Activated naive CD4-positive, alpha-beta T cell treated with anti-CD3 and anti-CD28 coated beads, Interleukin-2, amount 10 ng/mL, durations not matched to agents 7 days and 5 days (primary cell): ENCODE measurements around the gene TRMT1.
A peak's percentile ranks its signal among the peaks of the same experiment; 100 is the strongest.
"Not testable (repeated sequence)": the region's sequence is repeated elsewhere in the genome, so short reads cannot be mapped to it uniquely, and the experiment has no call there.

Experiments used
- CTCF ChIA-PET: fragments of 350-600 bp; sonication (Branson Sonifier 250); formaldehyde crosslinking; loops from one replicate; lab custom pipeline; 2021; ENCODE audit warnings: antibody characterized with exemption; lab: Charles Lee
- DNase-seq: peaks from one replicate; pipeline ENCODE4 v3.0.0-alpha.2; 2020
- H3K27ac Mint-ChIP-seq: one replicate; pipeline ENCODE4 v1.8.0; 2021; ENCODE audit warnings: mild to moderate bottlenecking, moderate library complexity, mixed read lengths
- H3K27me3 Mint-ChIP-seq: one replicate; pipeline ENCODE4 v1.8.0; 2021; ENCODE audit warnings: mild to moderate bottlenecking, mixed read lengths
- H3K36me3 Mint-ChIP-seq: one replicate; pipeline ENCODE4 v1.8.0; 2021; ENCODE audit warnings: mixed read lengths
- H3K4me1 Mint-ChIP-seq: one replicate; pipeline ENCODE4 v1.8.0; 2021; ENCODE audit warnings: mixed read lengths
- H3K4me3 Mint-ChIP-seq: one replicate; pipeline ENCODE4 v1.8.0; 2021; ENCODE audit warnings: mild to moderate bottlenecking, moderate library complexity, mixed read lengths
- H3K9me3 Mint-ChIP-seq: one replicate; pipeline ENCODE4 v1.8.0; 2021; ENCODE audit warnings: mixed read lengths

TRMT1 gene

DNA sequence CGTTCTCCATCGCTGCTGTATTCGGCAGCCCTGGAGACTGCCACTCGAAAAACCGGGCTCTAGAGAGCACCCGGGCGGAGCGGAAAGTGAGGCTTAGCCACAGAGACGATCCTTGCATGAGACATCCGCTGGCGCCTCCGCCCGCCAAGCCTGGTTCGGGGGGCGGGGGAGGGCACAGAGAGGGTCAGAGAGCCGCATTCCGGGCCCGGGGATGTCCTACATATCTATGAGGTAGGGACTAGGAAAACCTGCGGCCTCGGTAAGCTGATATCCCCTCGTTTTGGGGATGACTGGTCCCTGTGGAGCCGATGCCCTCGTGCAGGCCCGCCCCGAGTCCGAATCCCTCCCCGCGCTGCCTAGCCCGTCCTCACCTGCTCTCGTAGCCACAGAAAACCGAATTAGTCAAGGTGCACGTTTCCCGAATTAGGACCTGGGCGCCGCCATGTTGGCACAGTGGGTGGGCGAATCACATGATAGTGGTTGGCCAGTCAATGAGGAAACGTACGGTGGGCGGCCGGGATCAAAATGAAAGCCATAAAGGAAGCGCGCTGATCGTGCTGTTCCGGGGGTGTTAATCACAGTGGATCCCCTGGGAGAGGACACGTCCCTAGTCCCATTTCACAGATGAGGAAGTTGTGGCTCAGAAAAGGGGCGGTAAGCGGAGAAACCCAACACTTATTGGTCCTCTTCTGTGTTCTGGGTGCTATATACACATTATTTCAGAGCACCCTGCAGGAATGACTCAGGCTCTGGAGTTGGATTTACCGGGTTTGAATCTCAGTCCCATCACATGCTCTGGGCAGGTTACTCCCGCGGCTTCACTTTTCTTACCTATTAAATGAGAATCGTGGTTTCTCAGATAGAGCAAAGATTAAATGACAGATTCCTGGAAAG is at the start of gene TRMT1:
Gene TRMT1 (minus strand): TSS at position 459 of the 894 bp plus-strand sequence. CDS start 341 bp downstream, at position 118.
- Mint-ChIP-seq H3K27me3 (no peaks in the 10 kb centered on the region), H3K4me3 (peak within 1 kb of the TSS; percentile 90), H3K9me3 (no peaks in the 10 kb centered on the region), H3K4me1 (peaks cover 46% of the 10 kb centered on the region), H3K36me3 (peaks cover 10% of the 10 kb centered on the region), H3K27ac (peak within 1 kb of the TSS; percentile 92)
- CTCF ChIA-PET, result interaction anchor here (1.9 kb wide), 1 partner anchor 12 kb away, joined by 7 read pairs; no protein-coding TSS in a partner anchor
- DNase-seq, result peak; percentile 95

DNA sequence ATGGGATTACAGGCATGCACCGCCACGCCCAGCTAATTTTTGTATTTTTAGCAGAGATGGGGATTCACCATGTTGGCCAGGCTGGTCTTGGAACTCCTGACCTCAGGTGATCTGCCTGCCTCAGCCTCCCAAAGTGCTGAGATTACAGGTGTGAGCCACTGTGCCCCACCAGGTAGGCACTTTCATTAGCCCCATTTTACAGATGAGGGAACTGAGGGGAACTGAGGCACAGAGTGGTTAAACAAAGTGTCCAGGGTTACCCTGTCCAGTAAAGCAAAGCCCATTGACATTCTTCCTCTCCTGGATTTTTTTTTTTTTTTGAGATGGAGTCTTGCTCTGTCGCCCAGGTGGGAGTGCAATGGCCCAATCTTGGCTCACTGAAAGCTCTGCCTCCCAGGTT is 49.6 kb upstream of the TRMT1 start:
- H3K4me3 Mint-ChIP-seq, H3K27me3 Mint-ChIP-seq, H3K9me3 Mint-ChIP-seq, DNase-seq, CTCF ChIA-PET: not testable (repeated sequence)
- Mint-ChIP-seq H3K4me1 (peaks cover 89% of the 10 kb centered on the region), H3K27ac (peak overlapping the region; percentile 100), H3K36me3 (peaks cover 11% of the 10 kb centered on the region)

DNA sequence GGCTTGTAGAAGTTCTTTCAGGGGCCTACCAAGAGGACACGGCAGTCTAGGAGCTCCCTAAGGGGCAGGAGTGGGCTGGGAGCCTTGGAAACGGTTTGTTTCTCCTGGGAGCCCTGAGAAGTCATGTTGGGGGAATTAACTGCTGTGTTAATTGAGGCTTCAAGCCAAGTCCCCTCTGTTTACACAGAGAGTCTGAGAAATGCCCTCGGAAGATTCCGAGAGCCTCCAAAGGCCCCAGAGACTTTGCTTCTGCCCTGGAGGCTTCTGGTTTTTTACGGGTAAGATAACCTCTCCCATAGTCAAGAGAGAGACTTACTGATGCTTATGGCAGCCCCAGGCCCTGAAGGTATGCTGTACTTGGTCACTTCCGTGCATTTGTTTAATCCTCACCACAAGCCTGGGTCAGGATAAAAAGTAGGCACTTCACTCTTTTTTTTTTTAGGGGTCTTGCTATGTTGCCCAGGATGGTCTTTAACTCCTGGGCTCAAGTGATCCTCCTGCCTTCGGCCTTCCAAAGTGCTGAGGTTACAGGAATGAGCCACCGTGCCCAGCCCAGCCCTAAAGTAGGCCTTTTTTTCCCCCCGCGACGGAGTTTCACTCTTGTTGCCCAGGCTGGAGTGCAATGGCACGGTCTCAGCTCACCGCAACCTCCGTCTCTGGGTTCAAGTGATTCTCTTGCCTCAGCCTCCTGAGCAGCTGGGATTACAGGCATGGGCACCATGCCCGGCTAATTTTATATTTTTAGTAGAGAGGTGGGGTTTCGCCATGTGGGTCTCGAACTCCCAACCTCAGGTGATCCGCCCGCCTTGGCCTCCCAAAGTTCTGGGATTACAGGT is 48.8 kb upstream of the TRMT1 start:
- DNase-seq, result no peak
- H3K36me3 Mint-ChIP-seq, result peaks cover 10% of the 10 kb centered on the region
- CTCF ChIA-PET, result interaction anchor here (1.0 to 1.6 kb wide), 4 partner anchors 10 to 48 kb away, joined by 3 to 4 read pairs (median 4); partner anchors contain the start of gene NACC1
- peak overlapping the region; percentile 91 for H3K4me3 Mint-ChIP-seq
- peak overlapping the region; percentile 100 for H3K27ac Mint-ChIP-seq
- no peaks in the 10 kb centered on the region for H3K27me3 Mint-ChIP-seq
- peaks cover 2% of the 10 kb centered on the region for H3K9me3 Mint-ChIP-seq
- H3K4me1 Mint-ChIP-seq, result peaks cover 87% of the 10 kb centered on the region

DNA sequence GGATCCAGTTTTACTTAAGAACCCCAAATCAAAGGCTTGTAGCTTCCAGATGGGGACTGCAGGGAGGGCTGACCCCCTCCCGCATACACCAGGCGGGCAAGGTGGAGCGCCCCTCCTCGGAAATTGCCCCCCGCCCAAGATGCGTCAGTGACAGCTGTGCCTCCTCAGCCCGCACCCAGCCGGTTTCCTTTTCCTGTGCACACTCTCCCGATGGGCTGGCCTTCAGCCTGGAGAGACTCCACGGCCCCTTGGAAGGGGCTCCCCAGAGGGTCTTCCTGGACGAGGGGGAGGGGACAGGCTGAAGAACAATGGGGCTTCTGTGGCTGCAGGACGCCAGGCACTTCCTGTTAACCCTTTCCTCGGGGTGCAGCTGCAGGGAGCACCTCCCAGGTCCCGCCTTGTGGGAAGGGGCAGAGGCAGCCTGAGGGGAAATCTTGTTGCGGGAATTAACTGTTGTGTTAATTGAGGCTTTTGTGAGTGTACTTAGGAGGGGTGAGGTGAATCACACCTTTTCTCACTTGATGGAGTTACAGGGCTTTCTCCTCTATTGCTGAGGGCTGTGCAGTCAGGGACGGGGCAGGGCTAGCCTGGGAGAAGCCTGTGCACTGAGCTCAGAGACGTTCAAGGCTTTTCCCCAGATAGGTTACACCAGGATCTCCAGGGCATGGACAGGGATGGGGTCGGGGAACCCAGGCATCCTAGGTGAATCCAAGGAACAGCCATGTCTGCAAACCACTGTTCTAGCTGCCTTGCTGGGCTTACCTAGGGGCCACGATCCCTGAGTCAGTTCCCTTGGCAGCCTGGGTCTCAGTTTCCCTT is 48.0 kb upstream of the TRMT1 start:
- H3K4me3 Mint-ChIP-seq, result peak overlapping the region; percentile 91
- no peaks in the 10 kb centered on the region for H3K27me3 Mint-ChIP-seq
- peaks cover 85% of the 10 kb centered on the region for H3K4me1 Mint-ChIP-seq
- peaks cover 2% of the 10 kb centered on the region for H3K9me3 Mint-ChIP-seq
- peak; percentile 75 for DNase-seq
- CTCF ChIA-PET, result interaction anchor here (1.0 to 1.7 kb wide), 8 partner anchors 9 to 48 kb away, joined by 3 to 6 read pairs (median 4); partner anchors contain the start of gene NACC1
- H3K36me3 Mint-ChIP-seq, result peaks cover 13% of the 10 kb centered on the region
- peak overlapping the region; percentile 100 for H3K27ac Mint-ChIP-seq

DNA sequence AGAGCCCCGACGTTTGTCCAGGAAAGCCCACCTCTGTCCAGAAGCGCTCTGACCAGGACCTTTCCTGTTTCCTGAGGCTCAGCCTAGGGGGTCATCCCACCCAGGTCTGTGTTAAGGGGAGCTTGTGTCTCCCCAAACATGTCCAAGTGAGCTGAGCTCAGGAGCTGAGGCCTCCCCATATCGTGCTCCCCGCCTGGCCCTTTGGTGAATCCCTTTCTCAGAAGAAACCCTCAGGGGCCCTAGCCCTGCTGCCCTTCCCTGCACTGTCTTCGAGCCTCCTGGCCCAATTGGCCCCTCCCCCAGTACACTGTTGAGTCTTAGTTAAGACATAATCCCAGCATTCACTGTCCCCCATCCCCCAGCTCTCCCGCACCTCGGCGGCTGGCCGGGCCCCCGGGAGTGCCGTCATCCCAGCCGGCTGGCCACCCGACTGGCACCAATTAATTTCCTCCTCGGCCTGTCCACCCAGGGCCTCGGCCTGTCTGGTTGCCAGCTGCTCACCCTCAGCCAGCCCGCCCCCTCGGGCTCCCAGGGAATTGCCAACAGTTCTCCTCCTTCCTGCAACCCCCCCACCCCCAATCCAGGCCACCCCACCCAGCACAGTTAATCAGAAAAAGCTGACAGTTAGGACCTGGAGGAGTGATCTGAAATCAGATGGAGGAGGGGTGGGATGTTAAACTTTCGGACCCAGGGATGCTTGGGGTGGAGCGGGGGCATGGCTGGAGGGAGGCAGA is 47.2 kb upstream of the TRMT1 start:
- Mint-ChIP-seq H3K4me1 (peaks cover 83% of the 10 kb centered on the region), H3K4me3 (peak overlapping the region; percentile 91)

DNA sequence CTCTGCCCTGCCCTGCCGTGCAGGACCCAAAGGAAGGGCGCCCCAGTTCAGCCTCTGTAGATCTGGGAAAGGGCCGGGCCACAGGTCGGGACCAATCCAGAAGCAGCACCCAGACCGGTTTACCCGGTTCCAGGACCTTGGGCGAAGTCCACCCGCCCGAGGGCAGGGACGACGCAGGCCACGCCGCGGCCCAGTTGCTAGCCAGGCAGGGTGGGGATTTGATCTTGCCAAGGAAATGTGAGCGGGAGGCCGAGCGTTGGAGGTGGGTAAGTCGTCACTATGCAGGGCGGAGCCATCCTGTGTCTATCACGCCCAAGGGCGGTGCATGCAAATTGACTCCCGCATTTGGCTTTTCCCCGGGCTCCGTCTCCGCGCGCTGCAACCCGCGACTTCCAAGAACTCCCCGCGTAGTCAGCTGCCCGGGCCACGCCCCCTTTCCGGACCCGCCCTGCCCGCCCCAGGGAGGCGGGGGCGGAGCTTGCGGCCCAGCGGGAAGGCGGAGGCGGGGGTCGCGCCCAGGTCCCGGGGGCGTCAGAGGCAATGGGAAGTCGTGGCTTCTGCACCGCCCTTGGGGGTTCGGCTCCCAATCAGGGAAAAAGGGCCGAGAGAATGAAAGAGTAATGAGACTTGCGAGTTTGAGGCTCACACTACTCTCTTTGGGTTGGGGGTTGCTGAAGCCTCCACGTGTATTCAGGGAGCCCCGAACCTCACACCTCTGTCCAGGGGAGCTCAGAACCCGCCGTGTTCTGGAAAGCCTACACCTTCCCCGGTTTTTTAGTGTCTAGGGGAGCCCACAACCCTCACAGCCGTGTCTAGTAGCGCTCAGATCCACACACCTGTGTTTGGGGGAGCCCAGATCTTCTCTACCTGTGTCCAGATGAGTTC is 46.4 kb upstream of the TRMT1 start:
- CTCF ChIA-PET, result interaction anchor here (0.9 to 1.7 kb wide), 6 partner anchors 8 to 59 kb away, joined by 3 to 6 read pairs (median 6); partner anchors contain the start of genes IER2 and STX10
- DNase-seq, result peak; percentile 96
- Mint-ChIP-seq H3K4me3 (peak overlapping the region; percentile 91), H3K36me3 (peaks cover 15% of the 10 kb centered on the region), H3K27me3 (no peaks in the 10 kb centered on the region), H3K27ac (peak overlapping the region; percentile 100), H3K9me3 (peaks cover 2% of the 10 kb centered on the region), H3K4me1 (peaks cover 83% of the 10 kb centered on the region)

More for the DNA sequence above, 47.2 kb upstream of the TRMT1 start:
- Mint-ChIP-seq H3K27me3 (no peaks in the 10 kb centered on the region), H3K36me3 (peaks cover 13% of the 10 kb centered on the region), H3K9me3 (peaks cover 2% of the 10 kb centered on the region), H3K27ac (peak overlapping the region; percentile 100)
- DNase-seq, result peak; percentile 73
- CTCF ChIA-PET, result interaction anchor here (0.9 to 1.7 kb wide), 7 partner anchors 9 to 60 kb away, joined by 3 to 6 read pairs (median 5); partner anchors contain the start of genes IER2 and STX10

DNA sequence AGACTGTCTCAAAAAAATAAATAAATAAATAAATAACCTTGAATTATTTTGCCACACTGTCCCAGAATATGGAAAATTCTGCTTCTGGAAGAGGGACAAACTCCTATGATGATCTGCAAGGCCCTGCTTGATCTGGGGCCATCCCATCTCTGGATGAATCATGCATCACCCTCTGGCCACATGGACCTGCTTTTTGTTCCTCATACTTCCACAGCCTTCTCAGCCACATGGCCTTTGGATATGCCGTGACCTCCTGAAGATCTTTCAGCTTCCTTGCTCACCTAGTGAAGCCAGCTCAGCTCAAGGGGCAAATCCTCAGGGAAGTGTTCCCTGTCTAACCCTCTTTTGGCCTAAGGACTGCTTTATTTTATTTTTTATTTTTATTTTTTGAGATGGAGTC is 44.0 kb upstream of the TRMT1 start:
- Mint-ChIP-seq H3K9me3 (no peaks in the 10 kb centered on the region), H3K27me3 (no peaks in the 10 kb centered on the region), H3K4me3 (peak overlapping the region; percentile 49), H3K36me3 (peaks cover 16% of the 10 kb centered on the region), H3K4me1 (peaks cover 81% of the 10 kb centered on the region), H3K27ac (peak overlapping the region; percentile 37)
- CTCF ChIA-PET, result no interaction called here
- no peak for DNase-seq

DNA sequence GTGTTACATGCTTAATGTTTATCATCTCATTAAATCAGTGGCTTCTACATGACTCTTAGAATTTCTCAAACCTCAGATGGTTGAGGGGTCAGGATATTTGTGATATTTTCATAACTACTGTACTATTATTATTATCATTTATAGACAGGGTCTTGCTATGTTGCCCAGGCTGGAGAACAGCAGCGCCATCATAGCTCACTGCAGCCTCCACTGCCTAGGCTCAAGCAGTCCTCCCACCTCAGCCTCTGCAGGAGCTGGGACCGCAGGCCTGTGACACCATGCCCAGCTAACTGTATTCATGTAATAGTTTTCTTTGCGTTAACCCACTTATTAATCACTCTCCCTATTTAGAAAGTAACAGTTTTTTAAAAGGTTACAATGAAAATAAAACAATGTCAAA is 43.2 kb upstream of the TRMT1 start:
- H3K27me3 Mint-ChIP-seq, result no peaks in the 10 kb centered on the region
- no peaks in the 10 kb centered on the region for H3K9me3 Mint-ChIP-seq
- peaks cover 75% of the 10 kb centered on the region for H3K4me1 Mint-ChIP-seq
- H3K36me3 Mint-ChIP-seq, result peaks cover 22% of the 10 kb centered on the region
- no peak for DNase-seq
- peak overlapping the region; percentile 66 for H3K27ac Mint-ChIP-seq
- CTCF ChIA-PET, result no interaction called here
- H3K4me3 Mint-ChIP-seq, result peak overlapping the region; percentile 30

DNA sequence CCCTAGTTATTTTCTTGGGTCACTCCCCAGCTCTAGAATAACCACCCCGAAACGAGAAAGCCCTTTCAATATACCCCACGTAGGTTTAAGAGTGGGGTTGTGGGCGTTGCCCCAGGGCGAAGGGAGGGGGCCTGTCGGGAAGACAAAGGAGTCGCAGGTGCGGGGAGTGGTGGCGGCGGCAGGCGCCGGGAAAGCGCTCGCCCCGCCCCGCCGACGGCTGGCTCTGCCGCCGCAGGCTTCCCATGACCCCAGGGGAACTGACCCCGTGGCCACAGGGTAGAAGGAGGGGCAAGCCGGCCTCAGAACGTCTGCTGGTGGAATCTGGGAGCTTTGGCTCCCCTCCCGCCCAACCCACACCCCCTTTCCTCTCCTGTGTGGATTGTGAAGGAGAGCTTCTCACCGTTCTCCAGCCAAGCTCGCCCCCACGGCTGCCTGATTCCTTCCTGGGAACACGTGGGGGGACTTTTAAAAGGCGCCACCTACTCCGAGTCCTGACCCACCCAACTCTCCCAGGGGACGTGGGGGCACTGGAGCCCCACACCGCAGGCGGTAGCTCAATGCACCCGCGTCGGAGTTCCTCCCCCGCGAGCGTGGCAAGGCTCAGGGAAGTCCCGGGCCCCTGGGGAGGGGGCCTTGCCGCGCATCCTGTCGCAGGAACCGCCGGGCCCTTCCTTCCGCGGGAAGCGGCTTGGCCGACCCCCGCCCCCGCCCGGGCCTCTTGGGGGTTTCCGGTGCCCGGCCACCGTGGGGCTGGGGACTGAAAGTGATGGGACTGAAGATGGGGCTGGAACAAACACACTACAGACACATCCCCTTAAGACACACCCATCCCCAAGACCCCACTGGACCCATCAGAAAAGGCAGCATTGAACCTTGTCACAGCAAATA is 39.2 kb upstream of the TRMT1 start:
- peak; percentile 86 for DNase-seq
- H3K27me3 Mint-ChIP-seq, result peaks cover 15% of the 10 kb centered on the region
- peaks cover 37% of the 10 kb centered on the region for H3K36me3 Mint-ChIP-seq
- H3K4me3 Mint-ChIP-seq, result peak overlapping the region; percentile 99
- CTCF ChIA-PET, result interaction anchor here (0.8 to 1.6 kb wide), 9 partner anchors 8 to 178 kb away, joined by 3 to 12 read pairs (median 5); no protein-coding TSS in a partner anchor
- H3K4me1 Mint-ChIP-seq, result peaks cover 48% of the 10 kb centered on the region
- H3K9me3 Mint-ChIP-seq, result no peaks in the 10 kb centered on the region
- peak overlapping the region; percentile 99 for H3K27ac Mint-ChIP-seq

DNA sequence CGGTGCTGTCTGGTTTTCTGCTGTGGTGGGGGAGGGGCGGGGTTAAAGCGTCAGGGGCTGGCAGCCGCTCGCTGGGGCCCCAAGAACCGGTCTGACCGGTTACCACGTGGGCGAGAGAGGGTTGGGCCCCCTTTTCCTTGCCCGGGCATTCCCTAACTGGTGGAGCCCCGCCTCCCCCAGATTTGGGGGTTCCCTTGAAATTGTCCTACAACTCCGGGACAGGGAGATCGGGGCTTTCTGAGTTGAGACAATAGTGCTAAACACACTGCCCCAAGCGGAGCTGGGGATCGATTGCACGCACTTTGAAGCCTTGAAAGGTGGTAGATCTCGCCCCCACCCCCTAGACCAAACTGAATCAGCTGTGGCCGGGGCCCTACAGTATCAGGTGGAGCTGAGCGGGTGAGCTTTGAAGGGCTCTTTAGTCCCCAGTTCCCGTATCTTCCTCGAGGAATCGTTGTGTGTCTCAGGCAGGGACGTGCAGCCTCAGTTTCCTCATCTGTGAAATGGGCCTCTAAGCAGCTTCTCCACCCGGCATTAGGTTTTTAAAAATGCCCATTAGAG is 38.5 kb upstream of the TRMT1 start:
- Mint-ChIP-seq H3K27me3 (peaks cover 15% of the 10 kb centered on the region), H3K4me3 (peak overlapping the region; percentile 99), H3K27ac (peak overlapping the region; percentile 99), H3K4me1 (peaks cover 44% of the 10 kb centered on the region), H3K9me3 (no peaks in the 10 kb centered on the region), H3K36me3 (peaks cover 41% of the 10 kb centered on the region)
- CTCF ChIA-PET, result interaction anchor here (0.8 to 1.6 kb wide), 9 partner anchors 9 to 177 kb away, joined by 3 to 12 read pairs (median 5); no protein-coding TSS in a partner anchor
- peak; percentile 82 for DNase-seq
